ENCODE data around the gene PATJ.

Gene PATJ

DNA sequence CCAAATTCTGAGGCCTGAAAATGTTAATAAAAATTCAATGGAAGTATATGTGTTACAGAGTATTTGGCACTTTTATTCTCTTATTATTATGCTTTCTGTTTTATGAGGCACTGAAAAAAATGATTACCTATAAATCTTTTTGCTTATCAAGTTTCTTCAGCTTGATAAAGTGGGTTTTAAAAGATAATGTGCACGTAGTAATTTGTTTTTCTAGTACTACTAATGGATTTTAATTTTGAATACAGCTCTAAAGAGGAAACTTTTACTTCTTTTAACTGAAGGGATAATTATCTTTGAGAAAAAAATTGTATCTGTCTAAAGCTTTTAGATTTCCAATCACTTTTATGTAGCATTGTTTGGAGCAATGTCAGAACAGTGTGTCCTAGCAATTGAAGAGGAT, 241.0 kb downstream of the PATJ start:
- no peak for DNase-seq (ENCODE audit: low read depth, low spot score)

DNA sequence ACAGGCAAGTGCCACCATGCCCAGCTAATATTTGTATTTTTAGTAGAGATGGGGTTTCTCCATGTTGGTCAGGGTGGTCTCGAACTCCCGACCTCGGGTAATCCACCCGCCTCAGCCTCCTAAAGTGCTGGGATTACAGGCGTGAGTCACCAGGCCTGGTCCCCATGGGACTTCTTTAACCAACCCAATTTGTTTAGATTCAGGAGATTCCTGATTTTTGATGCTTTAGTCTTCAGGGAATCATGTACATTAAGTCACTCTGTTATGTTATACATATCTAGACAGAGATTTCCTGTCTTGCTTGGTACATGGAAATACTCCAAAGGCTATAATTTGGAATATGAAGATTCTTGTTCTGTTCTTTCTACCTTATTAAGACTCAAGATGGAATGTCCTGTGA, 250.0 kb downstream of the PATJ start:
- DNase-seq (ENCODE audit: low read depth, low spot score), result no peak

DNA sequence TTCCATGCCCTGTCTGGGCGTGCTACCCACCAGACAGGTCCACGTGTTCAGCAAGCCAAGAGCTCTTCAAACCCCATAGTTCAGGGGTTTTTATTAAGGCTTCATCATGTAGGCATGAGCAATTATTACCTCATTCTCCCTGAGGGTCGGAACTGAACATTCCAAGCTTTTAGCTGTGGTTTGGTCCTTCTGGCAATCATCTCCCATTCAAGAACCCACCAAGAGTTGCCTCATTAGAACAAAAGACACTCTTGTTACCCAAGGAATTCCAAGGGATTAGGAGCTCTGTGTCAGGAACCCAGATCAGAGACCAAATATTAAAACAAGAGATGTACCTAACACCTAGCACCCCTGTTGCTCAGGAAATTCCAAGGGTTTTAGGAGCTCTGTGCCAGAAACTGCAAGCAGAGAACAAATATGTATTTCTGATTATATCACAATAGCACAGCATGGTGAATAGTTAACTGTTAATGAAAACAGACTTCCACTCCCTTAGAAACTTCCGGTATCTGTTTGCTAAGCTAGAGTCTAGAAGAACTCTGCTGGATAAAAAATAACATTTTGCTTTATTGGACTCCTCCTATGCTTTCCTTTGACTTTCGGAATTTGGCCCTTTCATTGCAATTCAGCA, 251.2 kb downstream of the PATJ start:
- DNase-seq (ENCODE audit: low read depth, low spot score), result peak; percentile 56

- no peak for DNase-seq (ENCODE audit: low read depth, low spot score)
Measured at GRCh38 chr1:61995641-61996040, 253.4 kb downstream of the PATJ start.

GRCh38 chr1:61997123-61997522, 254.8 kb downstream of the PATJ start:
- DNase-seq (ENCODE audit: low read depth, low spot score), result no peak

DNA sequence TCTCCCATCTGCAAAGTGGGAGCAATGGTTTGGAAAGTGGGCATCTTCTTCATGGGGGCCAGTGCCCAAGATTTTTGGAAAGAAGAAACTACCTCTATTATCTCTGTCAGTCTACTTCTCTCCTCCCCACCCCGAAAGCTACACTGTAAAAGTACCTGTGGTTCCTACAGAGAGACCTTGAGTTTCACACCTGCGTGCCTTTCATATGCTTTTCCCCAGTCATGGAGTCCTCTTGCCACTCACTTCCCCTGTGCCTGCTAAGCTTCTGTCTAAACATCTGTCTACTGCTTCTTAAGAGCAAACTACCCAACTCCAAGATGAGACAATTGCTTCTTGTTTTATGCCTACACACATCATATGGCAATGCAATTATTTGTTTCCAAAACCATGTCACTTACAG, 261.5 kb downstream of the PATJ start:
- no peak for DNase-seq (ENCODE audit: low read depth, low spot score)

- DNase-seq (ENCODE audit: low read depth, low spot score), result no peak
Measured at GRCh38 chr1:62006690-62007089, 264.4 kb downstream of the PATJ start.

DNA sequence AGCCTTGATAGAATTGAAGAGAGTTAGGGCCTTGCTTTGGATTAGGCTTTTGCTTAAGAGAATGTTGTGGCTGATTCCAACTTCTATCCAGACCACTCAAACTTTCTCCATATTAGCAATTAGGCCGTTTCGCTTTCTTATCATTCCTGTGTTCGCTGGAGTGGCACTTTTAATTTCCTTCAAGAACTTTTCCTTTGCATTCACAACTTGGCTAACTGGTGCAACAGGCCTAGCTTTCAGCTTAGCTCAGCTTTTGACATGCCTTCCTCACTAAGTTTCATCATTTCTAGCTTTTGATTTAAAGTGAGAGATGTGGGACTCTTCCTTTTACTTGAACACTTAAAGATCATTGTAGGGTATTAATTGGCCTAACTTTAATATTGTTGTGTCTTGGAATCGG, 268.7 kb downstream of the PATJ start:
- no peak for DNase-seq (ENCODE audit: low read depth, low spot score)

DNA sequence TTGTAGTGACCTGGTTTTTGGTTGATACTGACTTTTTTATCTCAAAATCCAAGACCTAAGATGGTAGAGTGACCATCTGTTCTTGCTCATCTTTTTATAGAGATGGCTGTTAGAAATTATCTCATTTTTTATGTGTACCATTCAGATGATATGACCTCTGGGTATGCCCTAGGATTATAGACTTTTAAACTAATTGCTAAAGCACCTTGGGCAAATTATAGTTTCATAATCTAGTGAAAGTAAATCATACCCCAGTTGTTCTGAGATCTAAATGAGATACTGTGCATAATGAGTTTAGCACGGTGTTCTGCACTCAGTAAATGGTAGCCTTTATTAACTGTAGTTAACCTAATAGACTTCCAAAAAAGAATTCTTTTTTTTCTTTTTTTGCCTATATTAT, 269.8 kb downstream of the PATJ start:
- DNase-seq (ENCODE audit: low read depth, low spot score), result no peak

- DNase-seq (ENCODE audit: low read depth, low spot score), result no peak
Measured at GRCh38 chr1:62012836-62013235, 270.6 kb downstream of the PATJ start.

GRCh38 chr1:62013264-62013663, 271.0 kb downstream of the PATJ start:
- DNase-seq (ENCODE audit: low read depth, low spot score), result no peak

DNA sequence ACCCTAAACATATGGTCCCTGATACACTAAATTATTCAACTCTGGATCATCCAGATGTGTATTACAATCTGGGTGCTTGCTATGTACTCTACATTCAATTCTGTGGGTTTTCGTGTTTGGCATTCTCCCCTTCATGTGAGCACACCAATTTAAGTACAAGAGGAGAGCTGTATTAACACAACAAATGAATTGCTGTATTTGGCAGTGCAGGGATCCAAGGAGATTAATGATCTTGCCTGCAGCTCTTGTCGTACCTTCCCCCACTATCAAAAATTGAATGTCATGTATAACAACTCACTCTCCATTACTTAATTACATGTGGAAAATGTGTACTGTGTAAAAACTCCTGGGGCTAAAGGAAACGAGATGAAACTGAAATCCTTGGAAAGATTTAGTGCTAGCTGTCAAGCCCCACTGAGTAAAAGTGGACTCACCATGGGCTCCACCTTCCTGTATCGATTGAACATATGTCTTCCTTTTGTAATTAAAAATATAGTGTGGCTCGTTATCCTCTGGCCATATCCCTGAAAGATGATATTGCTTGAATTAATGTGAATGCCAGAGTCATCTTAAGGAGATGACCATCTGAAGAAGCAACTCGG, 280.2 kb downstream of the PATJ start:
- no peak for DNase-seq (ENCODE audit: low read depth, low spot score)

GRCh38 chr1:62024690-62025089, 282.4 kb downstream of the PATJ start:
- no peak for DNase-seq (ENCODE audit: low read depth, low spot score)

- no peak for DNase-seq (ENCODE audit: low read depth, low spot score)
Measured at GRCh38 chr1:62025154-62025553, 282.9 kb downstream of the PATJ start.

GRCh38 chr1:62025892-62026291, 283.6 kb downstream of the PATJ start:
- DNase-seq (ENCODE audit: low read depth, low spot score), result no peak

GRCh38 chr1:62029704-62030103, 287.4 kb downstream of the PATJ start:
- no peak for DNase-seq (ENCODE audit: low read depth, low spot score)

DNA sequence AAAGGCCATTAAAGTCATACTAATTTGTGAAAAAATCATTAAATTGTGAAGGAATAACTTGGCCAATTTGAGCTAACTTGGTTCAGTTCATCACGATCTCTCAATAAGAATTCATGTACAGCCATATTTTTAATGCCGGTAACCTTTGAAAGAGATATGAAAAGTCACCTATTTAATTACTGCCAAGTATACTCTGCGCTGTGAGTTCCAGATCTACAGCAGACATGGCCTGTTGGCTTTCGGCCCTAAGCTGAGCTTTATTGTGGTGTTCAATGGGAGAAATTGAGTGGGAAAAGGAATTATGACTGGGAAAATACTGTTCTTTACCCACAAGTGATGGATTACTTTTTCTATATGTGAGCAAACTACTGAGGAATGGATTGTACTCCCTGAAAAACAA, 292.5 kb downstream of the PATJ start:
- DNase-seq (ENCODE audit: low read depth, low spot score), result no peak

DNA sequence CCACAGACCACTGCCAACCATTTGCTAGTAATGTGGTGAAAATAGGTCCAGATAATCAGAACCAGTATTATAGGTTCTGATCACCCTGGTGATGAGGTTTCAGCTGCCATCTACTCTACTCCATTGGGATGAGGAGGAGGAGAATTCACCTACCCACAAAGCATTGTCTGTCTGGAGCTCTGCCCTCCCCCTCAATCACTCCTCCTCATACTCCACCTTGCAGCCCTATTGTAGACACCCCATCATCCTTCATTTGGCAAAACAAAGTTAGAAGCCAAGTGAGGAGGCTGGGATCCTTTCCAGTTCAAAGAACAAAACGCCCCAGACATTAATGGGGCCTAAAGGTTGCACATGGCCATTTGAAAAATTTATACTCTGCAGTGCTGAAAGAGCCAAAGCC, 295.0 kb downstream of the PATJ start:
- no peak for DNase-seq (ENCODE audit: low read depth, low spot score)

DNA sequence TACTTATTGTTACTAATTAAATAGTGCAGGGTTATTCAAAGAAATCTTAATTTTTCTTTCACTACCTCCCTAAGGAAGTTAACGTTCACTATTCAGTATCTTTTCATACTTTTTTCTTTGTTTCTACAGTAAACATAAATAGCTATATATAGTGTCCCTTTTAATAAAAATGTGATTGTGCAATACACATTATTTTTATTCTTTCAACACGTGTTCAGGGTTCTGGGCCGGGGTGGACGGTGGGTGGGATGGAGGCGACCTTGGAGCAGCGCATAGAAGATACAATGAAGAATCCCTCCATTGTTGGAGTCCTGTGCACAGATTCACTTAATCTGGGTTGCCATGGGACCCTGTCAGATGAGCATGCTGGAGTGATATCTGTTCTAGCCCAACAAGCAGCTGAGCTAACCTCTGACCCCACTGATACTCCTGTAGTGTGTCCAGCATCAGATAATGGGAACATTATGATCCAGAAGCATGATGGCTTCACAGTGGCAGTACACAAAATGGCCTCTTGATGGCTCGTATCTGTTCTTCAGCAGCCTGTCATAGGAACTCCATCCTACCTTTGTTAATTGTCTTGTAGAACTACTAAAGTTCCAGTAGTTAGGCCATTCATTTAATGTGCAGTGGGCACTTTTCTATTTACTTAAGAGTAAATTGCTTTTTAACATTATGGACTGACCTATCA, 296.5 kb downstream of the PATJ start:
- DNase-seq (ENCODE audit: low read depth, low spot score), result no peak

DNA sequence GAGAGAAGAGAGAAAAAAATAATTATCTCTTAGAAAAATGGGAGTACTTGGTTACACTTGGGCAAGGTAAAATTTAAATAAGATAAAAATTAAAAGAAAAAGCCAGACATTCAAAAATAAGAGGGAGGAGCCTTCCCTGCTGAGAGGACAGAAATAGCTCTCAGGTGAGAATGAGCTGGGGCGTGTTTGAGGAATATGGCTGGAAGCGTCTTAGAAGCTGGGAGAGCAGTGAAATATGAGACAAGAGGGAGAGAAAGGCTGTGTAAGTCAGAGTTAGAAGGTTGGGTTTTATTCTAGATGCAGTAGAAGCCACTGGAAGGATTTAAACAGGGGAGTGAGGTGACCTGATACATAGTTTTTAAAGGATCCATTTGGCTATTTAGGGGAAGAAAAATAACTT, 298.2 kb downstream of the PATJ start:
- no peak for DNase-seq (ENCODE audit: low read depth, low spot score)

DNA sequence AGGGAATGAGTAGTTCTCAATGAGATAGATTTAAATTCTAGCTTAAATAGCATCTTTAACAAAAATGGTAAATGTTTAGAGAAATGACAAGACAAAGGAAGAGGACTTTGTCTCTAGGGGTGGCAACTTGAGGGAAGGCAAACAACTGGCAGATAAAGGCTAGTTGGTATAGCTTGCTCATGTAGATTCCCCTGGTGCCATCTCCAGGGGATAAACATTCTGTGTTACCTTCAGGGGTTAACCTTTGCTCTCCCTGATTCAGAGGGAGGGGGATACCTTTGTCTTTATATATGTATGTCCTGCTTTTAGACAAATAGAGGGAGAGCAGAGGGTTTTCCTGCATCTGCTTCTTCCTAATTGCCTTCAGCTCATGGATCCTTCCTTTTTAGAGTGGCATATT, 298.7 kb downstream of the PATJ start:
- DNase-seq (ENCODE audit: low read depth, low spot score), result no peak

GRCh38 chr1:62043154-62043553, 300.9 kb downstream of the PATJ start:
- DNase-seq (ENCODE audit: low read depth, low spot score), result no peak

- DNase-seq (ENCODE audit: low read depth, low spot score), result peak; percentile 84
Measured at GRCh38 chr1:62045574-62045973, 303.3 kb downstream of the PATJ start.
